GM12874 (cell line): ENCODE data around the gene ZNF598.

Experiments
- CTCF ChIP-seq: IDR thresholded peaks from 2 replicates; pipeline ENCODE4 v1.5.1; 2011; ENCODE audit warnings: low read depth, mild to moderate bottlenecking, control low read depth, low read length, moderate library complexity; ENCODE audit not compliant: insufficient read depth

The ZNF598 gene

GRCh38 chr16:1984347-1985225 lies 25.0 kb downstream of the ZNF598 start:
- TF ChIP-seq CTCF = no peak

- TF ChIP-seq CTCF = peak; percentile 56
Observed at GRCh38 chr16:1983544-1984346, 25.9 kb downstream of the ZNF598 start, which contains the start of gene GFER. Gene GFER (plus strand): TSS chr16:1984193. CDS start chr16:1984219, 26 bp downstream.

GRCh38 chr16:1982991-1983543 lies 26.6 kb downstream of the ZNF598 start:
- no peak for TF ChIP-seq CTCF

- no peak for TF ChIP-seq CTCF
Observed at GRCh38 chr16:1982013-1982433, 27.6 kb downstream of the ZNF598 start.

- no peak for TF ChIP-seq CTCF
Observed at GRCh38 chr16:1981398-1981836, 28.2 kb downstream of the ZNF598 start, which contains the start of gene NOXO1. Gene NOXO1 (minus strand): TSS chr16:1981469. CDS start chr16:1981179, 290 bp downstream.

GRCh38 chr16:1980770-1981087 lies 28.9 kb downstream of the ZNF598 start:
- no peak for TF ChIP-seq CTCF
